GM23248 (cell line): ENCODE measurements around the gene GLG1. TPM values are rescaled to one million over a fixed set of nuclear protein-coding genes. Genes with fewer than 3 reads are reported as not detected.

ENCODE experiments used
- DNase-seq: peaks from one replicate; pipeline ENCODE4 v3.0.0-alpha.2; 2015
- H2AFZ ChIP-seq: fragments of 200-600 bp; sonication (generic); 2 replicates; pipeline ENCODE4 v1.6.1; 2016; ENCODE audit warnings: antibody characterized with exemption
- H3F3A ChIP-seq: fragments of 200-600 bp; sonication (generic); 2 replicates; pipeline ENCODE4 v1.6.1; 2016; ENCODE audit warnings: mild to moderate bottlenecking, antibody characterized with exemption, mixed run types; ENCODE audit not compliant: insufficient read depth
- H3K27ac ChIP-seq: fragments of 200-600 bp; sonication (generic); 2 replicates; pipeline ENCODE4 v1.5.1; 2016; ENCODE audit warnings: mild to moderate bottlenecking
- H3K27me3 ChIP-seq: fragments of 200-600 bp; sonication (generic); replicated peaks from 2 replicates; pipeline ENCODE4 v1.6.1; 2016; ENCODE audit warnings: mild to moderate bottlenecking; ENCODE audit not compliant: insufficient read depth
- H3K36me3 ChIP-seq: fragments of 200-600 bp; sonication (generic); 2 replicates; pipeline ENCODE4 v1.6.1; 2016; ENCODE audit warnings: low read depth, mild to moderate bottlenecking
- H3K4me1 ChIP-seq: fragments of 200-600 bp; sonication (generic); 2 replicates; pipeline ENCODE4 v1.6.1; 2016; ENCODE audit warnings: mild to moderate bottlenecking; ENCODE audit not compliant: insufficient read depth
- H3K4me2 ChIP-seq: fragments of 200-600 bp; sonication (generic); one replicate; pipeline ENCODE4 v1.6.1; 2016; ENCODE audit warnings: mild to moderate bottlenecking; ENCODE audit not compliant: unreplicated experiment
- H3K4me3 ChIP-seq: fragments of 200-600 bp; sonication (generic); 2 replicates; pipeline ENCODE4 v1.5.1; 2016; ENCODE audit warnings: mild to moderate bottlenecking
- H3K79me2 ChIP-seq: fragments of 200-600 bp; sonication (generic); 2 replicates; pipeline ENCODE4 v1.6.1; 2016; ENCODE audit warnings: mild to moderate bottlenecking; ENCODE audit not compliant: insufficient read depth
- H3K9ac ChIP-seq: fragments of 200-600 bp; sonication (generic); 2 replicates; pipeline ENCODE4 v1.6.1; 2016; ENCODE audit warnings: mild to moderate bottlenecking
- H3K9me2 ChIP-seq: fragments of 200-600 bp; sonication (generic); 2 replicates; pipeline ENCODE4 v1.6.1; 2016; ENCODE audit warnings: mixed run types, mild to moderate bottlenecking, moderate library complexity; ENCODE audit not compliant: insufficient read depth
- H3K9me3 ChIP-seq: fragments of 200-600 bp; sonication (generic); one replicate; pipeline ENCODE4 v1.6.1; 2017; ENCODE audit warnings: low read depth
- H4K20me1 ChIP-seq: fragments of 200-600 bp; sonication (generic); 2 replicates; pipeline ENCODE4 v1.6.0; 2016; ENCODE audit not compliant: insufficient read depth
- EZH2 ChIP-seq: fragments of 200-600 bp; sonication (generic); IDR thresholded peaks from 2 replicates; pipeline ENCODE4 v1.6.1; 2018; ENCODE audit warnings: antibody characterized with exemption, mild to moderate bottlenecking; ENCODE audit not compliant: insufficient read depth, poor library complexity, severe bottlenecking
- EZH2phosphoT487 ChIP-seq: fragments of 200-600 bp; sonication (generic); IDR thresholded peaks from 2 replicates; pipeline ENCODE4 v1.6.1; 2018; ENCODE audit warnings: antibody characterized with exemption, moderate library complexity, mild to moderate bottlenecking, low read depth; ENCODE audit not compliant: insufficient read depth
- WGBS, 2 experiments: methylation state at CpG; one replicate each; pipeline ENCODE4 v1.1.6; 2015 to 2017; ENCODE audit warnings: low lambda C conversion rate in 2 of 2, low coverage in 1 of 2; ENCODE audit errors: missing lambda C conversion rate in 2 of 2; 5-methylcytosine and 5-hydroxymethylcytosine counted together
- in situ Hi-C: fragments of 300-500 bp; cut with MboI; formaldehyde crosslinking; loops from 2 replicates; pipeline ENCODE4 v1.15.0; 2020
- polyA plus RNA-seq: library from polyadenylated mRNA; unstranded; fragments of >200 nt; fragmentation: Nextera tagmentation; extraction: Ambion mirVana; gene quantifications from 2 replicates; pipeline ENCODE4 v1.2.1, GENCODE V29; 2016
- total RNA-seq: library from RNA; depleted of rRNA; stranded (reverse); fragments of >200 nt; shearing (Covaris generic); gene quantifications from 2 replicates; pipeline ENCODE4 v1.2.3, GENCODE V29; 2014

GLG1 gene
- total and polyA plus RNA-seq, 2 experiments from 2014 or later: 136 to 145 TPM

DNA sequence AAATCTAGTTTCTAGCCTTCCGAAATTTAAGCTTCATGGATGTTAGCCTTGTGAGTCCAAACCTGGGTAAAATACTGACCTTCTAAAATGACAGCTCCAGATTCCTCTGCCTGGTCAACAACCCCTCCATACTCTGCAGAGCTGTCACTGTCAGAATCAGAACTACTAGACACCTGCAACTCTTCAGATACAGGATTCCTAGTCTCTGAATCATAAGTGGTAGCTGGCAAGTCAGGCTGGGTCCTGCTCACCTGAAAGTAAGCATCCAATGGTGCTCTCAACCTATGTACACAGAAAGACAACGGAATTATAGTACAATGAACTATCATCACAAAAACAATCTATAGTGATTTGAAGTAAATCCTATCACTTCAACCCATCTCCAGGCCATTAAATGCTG is 44.9 kb upstream of the GLG1 start:
- H3K4me3 ChIP-seq: no peak overlapping the region
- H3K27ac ChIP-seq: no peak overlapping the region
- no peaks in the 10 kb centered on the region for H3F3A ChIP-seq
- no peak overlapping the region for H3K4me2 ChIP-seq
- H3K36me3 ChIP-seq: peaks cover 22% of the 10 kb centered on the region; the same call in 1 of the 2 replicates
- H3K4me1 ChIP-seq: peaks cover 11% of the 10 kb centered on the region; the same call in 1 of the 2 replicates
- H3K9me3 ChIP-seq: no peaks in the 10 kb centered on the region
- TF ChIP-seq EZH2phosphoT487 (no peak), EZH2 (no peak)
- in situ Hi-C loops: no loop called here
- H4K20me1 ChIP-seq: no peaks in the 10 kb centered on the region; the same call in 1 of the 2 replicates
- no peaks in the 10 kb centered on the region for H3K27me3 ChIP-seq
- WGBS, 2 experiments: 87 to 98% methylated on average over 2 of the region's 2 CpGs
- no peaks in the 10 kb centered on the region for H3K9me2 ChIP-seq
- no peak overlapping the region for H3K9ac ChIP-seq
- no peak overlapping the region for H2AFZ ChIP-seq
- H3K79me2 ChIP-seq: peaks cover 97% of the 10 kb centered on the region
- no peak for DNase-seq

DNA sequence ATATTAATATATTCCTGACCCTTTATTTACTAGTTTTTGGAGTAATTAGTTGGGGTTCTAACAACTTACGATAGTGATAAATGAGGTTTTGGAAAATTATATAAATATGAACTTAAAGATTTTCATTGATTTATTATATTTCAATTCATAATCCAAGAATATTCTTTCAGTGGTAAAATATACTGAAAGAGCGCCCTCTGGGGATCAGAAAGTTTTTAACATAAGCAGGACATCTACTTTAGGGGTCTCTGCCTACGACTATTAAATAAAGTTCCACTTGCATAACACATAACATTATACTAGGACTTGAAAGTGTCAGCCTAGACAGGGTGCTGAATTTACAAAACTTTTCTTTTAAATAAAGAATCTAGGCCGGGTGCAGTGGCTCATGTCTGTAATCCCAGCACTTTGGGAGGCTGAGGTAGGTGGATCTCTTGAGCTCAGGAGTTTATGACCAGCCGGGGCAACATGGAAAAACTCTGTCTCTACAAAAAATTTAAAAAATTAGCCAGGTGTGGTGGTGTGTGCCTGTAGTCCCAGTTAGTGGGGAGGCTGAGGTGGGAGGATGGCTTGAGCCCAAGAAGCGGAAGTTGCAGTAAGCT is 44.2 kb upstream of the GLG1 start:
- peak; percentile 27 for DNase-seq
- Histone ChIP-seq H3K27ac (no peak overlapping the region), H2AFZ (no peak overlapping the region), H3K4me2 (no peak overlapping the region), H3K4me1 (peaks cover 11% of the 10 kb centered on the region; the same call in 1 of the 2 replicates), H4K20me1 (no peaks in the 10 kb centered on the region; the same call in 1 of the 2 replicates), H3F3A (no peaks in the 10 kb centered on the region), H3K9me3 (no peaks in the 10 kb centered on the region), H3K9me2 (no peaks in the 10 kb centered on the region), H3K36me3 (peaks cover 22% of the 10 kb centered on the region; the same call in 1 of the 2 replicates), H3K79me2 (peaks cover 97% of the 10 kb centered on the region), H3K27me3 (no peaks in the 10 kb centered on the region), H3K9ac (no peak overlapping the region), H3K4me3 (no peak overlapping the region)
- no peak for TF ChIP-seq EZH2phosphoT487
- no peak for TF ChIP-seq EZH2
- 82 to 83% methylated on average over 6 of the region's 6 CpGs for WGBS, 2 experiments
- in situ Hi-C loops: no loop called here

DNA sequence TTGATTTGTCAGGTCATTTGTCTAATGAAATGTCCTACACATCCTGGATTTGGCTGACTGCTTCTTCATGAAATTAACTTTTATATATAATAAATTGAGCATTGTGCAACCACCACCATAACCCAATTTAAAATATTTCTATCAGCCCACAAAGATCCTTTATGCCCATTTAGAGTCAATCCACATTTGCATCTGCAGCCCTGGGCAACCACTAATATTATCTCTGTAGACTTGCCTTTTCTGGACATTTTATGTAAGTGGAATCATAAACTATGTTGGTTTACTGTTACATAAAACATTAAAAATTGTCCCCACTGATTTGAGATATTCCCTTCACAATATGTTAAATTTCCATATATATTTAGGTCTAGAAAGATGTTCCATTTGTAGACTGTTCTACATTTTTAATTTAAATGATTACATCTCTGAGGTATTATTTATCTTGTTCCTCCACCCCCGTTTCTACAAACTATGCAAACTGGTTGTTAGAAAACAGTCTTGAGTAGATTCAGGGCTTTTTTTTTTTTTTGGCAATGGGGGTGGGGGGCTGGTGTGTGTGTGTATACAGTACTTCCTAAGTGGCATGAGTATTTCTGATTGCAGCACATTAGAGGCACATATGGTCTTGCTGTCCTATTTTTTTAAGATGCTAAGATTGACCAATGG is 43.1 kb upstream of the GLG1 start:
- no peak overlapping the region for H3K27ac ChIP-seq

DNA sequence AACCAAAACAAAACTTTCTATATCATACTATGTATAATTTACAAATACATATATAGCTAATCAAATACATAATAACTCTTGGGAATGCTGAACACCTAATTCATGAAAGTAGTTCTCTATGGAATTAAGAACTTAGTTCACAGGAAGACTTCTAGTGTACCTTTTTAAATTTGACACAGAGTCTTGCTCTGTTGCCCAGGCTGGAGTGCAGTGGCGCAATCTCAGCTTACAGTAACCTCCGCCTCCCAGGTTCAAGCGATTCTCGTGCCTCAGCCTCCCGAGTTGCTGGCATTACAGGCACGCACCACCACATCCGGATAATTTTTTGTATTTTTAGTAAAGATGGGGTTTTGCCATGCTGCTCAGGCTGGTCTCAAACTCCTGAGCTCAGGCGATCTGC is 35.1 kb upstream of the GLG1 start:
- no peaks in the 10 kb centered on the region for H3K9me3 ChIP-seq
- H3K27ac ChIP-seq: no peak overlapping the region
- H3F3A ChIP-seq: no peaks in the 10 kb centered on the region
- peaks cover 21% of the 10 kb centered on the region for H3K79me2 ChIP-seq
- no peaks in the 10 kb centered on the region for H4K20me1 ChIP-seq
- no peaks in the 10 kb centered on the region for H3K27me3 ChIP-seq
- no peak overlapping the region for H3K4me3 ChIP-seq
- H3K36me3 ChIP-seq: peaks cover 35% of the 10 kb centered on the region; the same call in 1 of the 2 replicates
- no peak overlapping the region for H3K9ac ChIP-seq
- H2AFZ ChIP-seq: no peak overlapping the region
- H3K9me2 ChIP-seq: no peaks in the 10 kb centered on the region
- no peak for TF ChIP-seq EZH2
- WGBS, 2 experiments: 97 to 98% methylated on average over 8 of the region's 8 CpGs
- in situ Hi-C loops: no loop called here
- 0 out of 2 replicates have a peak, but pooled peaks cover 2% of the 10 kb centered on the region for H3K4me1 ChIP-seq
- H3K4me2 ChIP-seq: no peak overlapping the region
- no peak for DNase-seq

More for the DNA sequence above, 43.1 kb upstream of the GLG1 start:
- Histone ChIP-seq H3K9me3 (no peaks in the 10 kb centered on the region), H3K36me3 (peaks cover 23% of the 10 kb centered on the region; the same call in 1 of the 2 replicates), H4K20me1 (no peaks in the 10 kb centered on the region; the same call in 1 of the 2 replicates), H3K9me2 (no peaks in the 10 kb centered on the region), H3K27me3 (no peaks in the 10 kb centered on the region), H3K4me3 (no peak overlapping the region), H3K4me2 (no peak overlapping the region), H2AFZ (no peak overlapping the region), H3K79me2 (peaks cover 87% of the 10 kb centered on the region), H3K4me1 (peaks cover 11% of the 10 kb centered on the region; the same call in 1 of the 2 replicates), H3K9ac (no peak overlapping the region), H3F3A (no peaks in the 10 kb centered on the region)
- DNase-seq: no peak
- in situ Hi-C loops: no loop called here
- WGBS, 2 experiments: 56 to 69% methylated on average over 1 of the region's 1 CpG
- TF ChIP-seq EZH2phosphoT487 (no peak), EZH2 (no peak)
